Dermis blood vessel endothelial cell (primary cell): Measurements from ENCODE around the gene LEF1. TPM values are rescaled to one million over a fixed set of nuclear protein-coding genes. Genes with fewer than 3 reads are reported as not detected.

Experiments used
- DNase-seq: peaks from one replicate; pipeline ENCODE4 v3.0.0; 2010
- total RNA-seq: library from RNA; depleted of rRNA; stranded (reverse); fragments of >200 nt; gene quantifications from 2 replicates; pipeline ENCODE4 v1.2.3, GENCODE V29; 2014

Gene LEF1
- total RNA-seq, 1 donor from 2014 or later: 0.68 TPM

- no peak for DNase-seq
Observed at GRCh38 chr4:108174856-108175255, 6.1 kb upstream of the LEF1 start.

DNA sequence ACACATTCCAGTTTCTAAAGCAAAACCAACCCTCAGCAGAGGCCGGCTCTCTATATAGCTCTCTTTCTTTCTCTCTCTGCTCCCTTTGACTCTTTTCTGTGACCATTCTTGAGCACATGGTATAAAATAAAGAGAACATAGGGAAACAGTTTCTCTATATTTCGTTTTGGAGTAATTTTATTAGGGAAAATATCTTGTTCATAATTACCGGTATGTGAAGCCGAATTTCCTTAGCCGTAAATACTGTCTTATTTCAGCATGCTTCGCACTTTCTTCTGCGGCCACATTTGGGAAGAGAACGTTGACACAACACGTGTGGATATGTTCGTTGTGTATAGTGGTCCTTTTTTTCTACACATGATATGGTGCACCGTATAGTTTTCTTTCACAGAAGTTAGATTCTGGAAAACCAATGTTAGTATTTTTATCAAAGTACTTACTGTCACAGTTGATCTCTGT lies 4.9 kb upstream of the LEF1 start:
- no peak for DNase-seq

DNA sequence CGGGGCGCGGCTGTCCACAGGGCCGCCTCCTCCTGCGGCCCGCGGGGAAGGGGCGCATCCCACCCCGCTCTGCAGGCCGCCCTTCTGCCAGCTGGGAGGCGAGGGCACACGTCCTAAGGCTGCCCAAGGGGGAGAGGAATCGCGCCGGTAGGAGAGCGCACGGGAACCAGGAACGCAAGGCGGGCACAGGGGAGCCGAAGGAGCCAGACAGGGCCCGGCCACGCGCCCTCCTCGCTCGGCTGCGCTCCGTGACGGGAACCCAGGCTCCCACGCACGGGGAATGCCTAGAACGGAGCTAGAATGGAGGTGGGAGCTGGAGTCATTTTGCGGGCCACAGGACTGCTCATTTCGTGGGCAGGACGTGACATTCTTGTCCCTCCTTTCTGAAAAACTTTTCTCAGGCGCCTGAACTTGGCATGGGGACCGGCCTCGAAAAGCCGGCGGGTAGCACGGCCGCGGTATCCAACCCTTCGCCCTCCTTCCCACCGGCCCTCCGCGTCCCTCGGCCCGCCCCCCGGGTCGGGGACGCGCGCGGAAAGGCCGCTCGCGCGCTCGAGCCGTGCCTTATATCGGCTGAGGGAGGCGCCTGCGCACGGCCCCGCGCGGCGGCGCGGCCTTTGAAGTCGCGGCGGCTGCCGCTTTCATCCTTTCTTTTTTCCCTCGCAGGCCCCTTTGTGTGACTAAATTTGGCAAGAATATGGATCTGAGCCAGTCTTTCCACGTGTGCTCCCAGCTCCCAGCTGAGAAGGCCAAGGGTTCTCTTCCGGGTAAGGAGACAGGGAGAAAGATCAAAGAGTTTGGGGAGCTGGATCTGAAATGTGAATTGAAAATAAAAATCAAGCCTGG lies 4.2 kb upstream of the LEF1 start:
- DNase-seq: peak; percentile 54

DNA sequence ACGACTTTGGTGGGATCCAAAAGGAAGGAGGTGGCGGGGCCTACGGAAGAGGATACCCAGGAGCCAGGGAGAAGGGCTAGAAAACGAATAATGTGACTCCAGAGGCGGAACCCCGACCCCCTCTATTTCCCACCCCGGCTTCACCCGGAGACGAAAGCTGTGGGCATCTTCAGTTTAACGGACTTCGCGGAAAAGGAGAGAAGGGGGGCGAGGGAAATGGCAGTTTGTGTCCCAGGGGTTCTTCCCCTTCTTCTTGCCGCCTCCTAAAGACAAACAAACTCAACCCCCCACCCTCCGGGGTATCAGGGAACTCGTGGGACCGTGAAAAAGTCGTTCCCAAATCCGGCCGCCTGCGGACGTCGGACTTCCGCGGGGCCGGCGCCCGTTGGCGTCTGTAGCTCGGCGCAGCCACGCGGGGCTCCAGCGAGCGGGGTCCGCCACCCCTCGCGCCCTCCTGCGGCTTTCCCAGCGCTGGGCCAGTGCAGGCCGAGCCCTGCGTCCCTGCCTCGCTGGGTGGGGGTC lies 3.6 kb upstream of the LEF1 start:
- DNase-seq: peak; percentile 48

DNA sequence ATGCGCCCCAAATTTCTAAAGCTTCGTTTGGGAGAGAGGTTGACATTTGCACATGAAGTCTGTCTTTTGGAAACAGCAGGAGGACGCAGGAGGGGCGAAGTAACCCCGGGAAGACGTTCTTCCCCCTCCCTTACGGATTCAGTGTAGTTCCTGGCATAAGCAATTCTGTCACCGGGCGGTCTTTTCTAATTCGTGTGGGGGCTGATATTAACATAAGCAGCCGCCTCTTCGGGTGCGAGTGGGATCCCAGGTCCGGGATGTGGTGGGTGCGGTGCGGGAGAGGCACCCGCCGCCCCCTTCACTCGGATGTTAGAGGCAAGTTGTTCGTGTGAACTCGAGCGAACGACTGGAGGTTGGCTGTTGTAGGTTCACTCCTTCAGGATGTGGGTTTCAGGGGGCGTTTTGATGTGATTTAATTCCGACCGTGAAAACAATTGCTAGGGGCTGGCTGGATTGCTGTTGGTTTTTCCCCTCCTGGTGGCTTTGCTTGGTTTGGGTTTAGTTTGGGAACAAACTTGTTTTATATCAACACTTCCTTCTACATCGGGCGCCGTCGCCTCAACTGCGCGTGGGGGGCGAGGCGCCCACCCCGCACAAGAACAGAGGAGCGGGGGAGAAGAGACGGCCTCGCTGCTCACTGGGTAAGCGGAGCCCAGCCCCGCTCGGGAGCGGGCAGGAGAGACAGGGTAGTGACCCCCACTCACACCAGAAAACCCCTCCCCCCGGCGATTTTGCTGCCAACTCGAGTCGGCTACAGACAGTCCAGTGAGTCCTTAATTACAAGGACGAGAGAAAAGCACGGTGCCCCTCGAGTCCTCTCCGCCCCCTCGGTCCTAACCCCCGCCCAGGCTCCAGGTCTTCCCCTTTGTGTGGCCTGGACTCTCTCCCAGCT lies 2.9 kb upstream of the LEF1 start:
- no peak for DNase-seq

- DNase-seq: no peak
Observed at GRCh38 chr4:108170631-108171338, 2.1 kb upstream of the LEF1 start.

GRCh38 chr4:108169664-108170063 lies 932 bp upstream of the LEF1 start:
- no peak for DNase-seq

DNA sequence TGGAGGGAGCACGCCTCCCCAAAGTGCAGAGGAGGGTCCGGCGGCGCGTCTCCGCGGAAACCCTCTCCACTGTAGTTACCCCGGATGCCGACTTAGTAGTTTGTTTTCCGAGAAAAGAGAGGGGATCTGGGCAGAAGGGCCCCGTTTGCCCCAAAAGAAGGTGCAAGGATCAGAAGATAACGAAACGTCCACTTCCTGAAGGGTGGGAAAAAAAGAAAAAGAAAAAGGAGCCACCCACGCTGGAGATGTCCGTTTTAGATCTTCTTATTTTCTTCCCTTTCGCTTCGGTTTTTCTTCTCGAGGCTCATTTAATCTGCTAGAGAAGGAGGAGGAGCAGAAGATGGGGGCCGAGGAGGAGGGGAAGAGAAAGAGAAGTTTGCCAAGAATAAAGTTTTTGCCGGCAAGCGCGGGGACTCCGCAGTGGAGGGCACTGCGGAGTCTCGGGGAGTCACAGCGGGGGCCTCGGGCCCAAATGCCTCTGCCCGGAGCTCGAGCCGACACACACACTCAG lies 517 bp downstream of the LEF1 start:
- no peak for DNase-seq

GRCh38 chr4:108166441-108167315 lies 2.1 kb downstream of the LEF1 start:
- DNase-seq: no peak

- no peak for DNase-seq
Observed at GRCh38 chr4:108166038-108166437, 2.7 kb downstream of the LEF1 start.

DNA sequence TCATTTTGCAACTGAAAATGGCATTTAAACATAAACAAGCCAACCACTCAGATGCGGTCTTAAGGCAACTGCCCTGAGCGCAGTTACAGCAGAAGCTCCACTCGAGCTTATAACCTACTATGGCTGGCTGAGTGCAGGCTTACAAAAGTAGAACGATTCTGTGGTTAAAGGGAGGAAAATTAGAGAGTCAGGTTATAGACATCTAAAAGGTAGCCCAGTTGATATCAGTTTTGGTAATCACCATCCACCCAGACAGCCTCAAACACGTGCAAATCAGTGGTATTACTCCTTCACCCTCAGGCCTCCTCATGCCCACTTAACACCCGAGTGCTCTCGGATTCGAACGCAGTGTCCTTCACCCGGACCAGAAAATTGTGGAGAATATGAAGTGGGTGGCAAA lies 3.1 kb downstream of the LEF1 start:
- DNase-seq: no peak

- no peak for DNase-seq
Observed at GRCh38 chr4:108163351-108163750, 5.4 kb downstream of the LEF1 start.

- DNase-seq: no peak
Observed at GRCh38 chr4:108160741-108161352, 7.9 kb downstream of the LEF1 start.

GRCh38 chr4:108159845-108160244 lies 8.9 kb downstream of the LEF1 start:
- DNase-seq: no peak

DNA sequence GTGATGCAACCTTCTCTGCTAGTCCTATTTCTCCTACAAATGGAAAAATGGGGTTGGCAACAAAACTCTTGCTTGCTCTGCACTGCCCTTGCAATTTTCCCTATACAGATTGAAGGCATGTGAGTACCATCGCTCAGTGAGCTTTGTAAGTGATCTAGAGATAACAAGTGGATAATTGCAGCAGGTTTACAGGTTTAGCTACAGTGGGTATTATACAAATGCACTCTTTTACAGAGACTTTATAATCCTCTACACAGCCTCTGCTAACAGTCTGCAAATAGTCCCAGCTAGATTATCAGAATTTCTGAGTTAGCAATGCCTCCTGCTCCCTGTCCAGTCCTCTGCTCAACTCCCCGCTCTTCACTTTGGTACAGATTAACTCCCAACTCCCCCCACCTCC lies 11.1 kb downstream of the LEF1 start:
- DNase-seq: no peak

- no peak for DNase-seq
Observed at GRCh38 chr4:108156391-108156790, 12.3 kb downstream of the LEF1 start.

DNA sequence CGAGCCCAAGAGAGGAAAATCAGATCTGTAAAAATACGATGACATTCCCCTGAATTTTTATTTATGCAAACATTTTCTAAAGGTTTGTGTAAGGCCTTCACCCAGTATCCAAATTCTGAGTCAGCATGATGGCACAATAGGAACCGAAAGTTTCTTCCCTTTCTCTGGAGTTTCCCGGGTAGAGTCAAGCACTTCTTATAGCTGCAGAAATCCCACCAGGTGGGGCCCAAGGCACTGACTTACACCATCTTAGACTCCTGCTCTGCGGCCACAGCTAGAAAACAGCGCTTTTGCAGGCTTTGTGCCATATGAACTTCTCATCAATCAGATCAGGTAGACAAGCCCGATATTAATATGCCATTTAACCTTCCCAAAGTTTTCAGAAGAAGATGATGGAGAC lies 13.4 kb downstream of the LEF1 start:
- DNase-seq: no peak

DNA sequence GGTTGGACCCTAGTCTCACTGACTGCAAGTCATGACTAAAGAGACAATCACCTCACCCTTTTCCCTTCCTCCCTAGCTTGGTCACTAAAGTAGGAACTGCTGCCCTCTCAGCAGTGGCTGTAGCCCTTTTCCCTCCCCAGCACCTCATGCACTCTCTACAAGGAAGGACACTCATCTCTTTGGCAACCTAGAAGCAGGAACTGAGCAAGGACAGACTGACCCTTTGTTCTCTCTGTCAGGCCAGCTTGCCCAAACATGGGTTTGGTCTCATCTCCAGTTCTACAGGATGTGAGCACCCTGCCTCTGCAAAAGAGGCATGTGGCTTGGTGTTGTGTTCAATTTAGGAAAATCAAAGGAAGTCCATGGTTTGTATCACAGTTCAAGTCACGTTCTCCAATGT lies 15.8 kb downstream of the LEF1 start:
- DNase-seq: no peak

DNA sequence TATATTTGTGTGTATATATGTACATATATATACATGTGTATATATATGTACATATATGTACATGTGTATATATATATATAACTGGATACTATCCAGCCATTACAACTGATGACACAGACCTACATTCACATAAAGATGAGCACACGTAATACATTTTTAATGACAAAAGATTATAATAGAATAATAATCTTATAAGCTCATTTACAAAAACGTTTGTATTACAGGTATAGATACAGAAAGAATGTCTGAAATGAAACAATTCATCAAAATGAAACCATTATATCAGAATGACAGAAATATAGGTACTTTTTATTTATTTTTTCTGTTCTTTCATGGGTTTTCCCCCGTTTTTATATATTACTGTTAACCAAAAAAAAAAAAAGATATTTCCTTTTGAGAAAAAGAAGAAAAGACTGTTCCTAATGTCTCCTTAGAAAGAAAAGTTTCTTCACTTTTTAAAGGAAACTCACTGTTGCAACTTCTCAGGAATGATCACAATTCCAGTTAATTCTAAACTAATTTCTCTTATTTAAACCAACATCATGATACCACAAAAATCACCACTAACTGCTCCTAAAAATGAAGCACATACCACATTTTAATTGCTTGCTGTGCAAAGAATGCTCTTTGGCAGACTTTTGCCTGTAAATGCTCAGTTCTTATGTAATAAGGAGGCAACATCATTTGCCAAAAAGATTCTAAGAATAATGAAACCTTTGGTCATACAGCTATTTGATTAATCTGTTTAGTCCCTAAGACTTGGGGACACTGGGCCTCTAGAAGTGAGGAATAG lies 18.9 kb downstream of the LEF1 start:
- no peak for DNase-seq

DNA sequence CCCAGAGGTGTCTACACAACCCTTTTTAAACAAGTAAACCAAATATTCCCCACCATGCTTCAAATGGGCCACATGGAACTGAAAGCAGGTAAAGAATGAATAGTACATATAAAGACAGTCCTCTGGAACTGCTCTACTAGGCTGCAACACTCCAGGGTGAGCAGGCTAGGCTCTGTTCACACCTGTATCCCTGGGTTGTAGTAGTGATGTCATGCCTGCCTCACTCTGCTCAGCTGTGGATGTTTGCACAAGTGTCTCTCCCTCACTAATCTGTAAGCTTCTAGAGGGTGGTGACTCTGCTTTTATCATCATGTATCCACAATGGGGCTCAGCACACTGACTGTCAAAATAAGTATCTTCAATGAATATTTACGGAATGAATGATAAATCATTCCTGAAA lies 20.4 kb downstream of the LEF1 start:
- DNase-seq: no peak
